Sciatic nerve (tissue), 2 donors: Measurements from ENCODE around the gene FAM162B. TPM values are rescaled to one million over a fixed set of nuclear protein-coding genes. Genes with fewer than 3 reads are reported as not detected.

ENCODE experiments used
- ATAC-seq: fragments of 200-7000 bp; cut with Tn5 transposase; one replicate; pipeline ENCODE4 v1.9.1; 2020; ENCODE audit warnings: mild to moderate bottlenecking, moderate library complexity
- DNase-seq: peaks from one replicate; pipeline ENCODE4 v3.0.0-alpha.2; 2020; ENCODE audit warnings: low spot score
- intact Hi-C: fragments of 100-400 bp; cut with DNase I; formaldehyde crosslinking; loops from one replicate; pipeline ENCODE4 v1.14.2; 2022
- total RNA-seq: library from RNA; stranded (reverse); fragmentation: NEBNext Ultra II Directional; extraction: Animal tissue kit (Norgen Biotek cat#: 25700); gene quantifications from one replicate; pipeline ENCODE4 v1.2.1, GENCODE V29; 2021
- donor health status: DM: no; HTN: no; CAD: no.
- donor health status: DM: no; HTN: no; CAD: no.

Gene FAM162B
- 8.9 TPM for total RNA-seq

DNA sequence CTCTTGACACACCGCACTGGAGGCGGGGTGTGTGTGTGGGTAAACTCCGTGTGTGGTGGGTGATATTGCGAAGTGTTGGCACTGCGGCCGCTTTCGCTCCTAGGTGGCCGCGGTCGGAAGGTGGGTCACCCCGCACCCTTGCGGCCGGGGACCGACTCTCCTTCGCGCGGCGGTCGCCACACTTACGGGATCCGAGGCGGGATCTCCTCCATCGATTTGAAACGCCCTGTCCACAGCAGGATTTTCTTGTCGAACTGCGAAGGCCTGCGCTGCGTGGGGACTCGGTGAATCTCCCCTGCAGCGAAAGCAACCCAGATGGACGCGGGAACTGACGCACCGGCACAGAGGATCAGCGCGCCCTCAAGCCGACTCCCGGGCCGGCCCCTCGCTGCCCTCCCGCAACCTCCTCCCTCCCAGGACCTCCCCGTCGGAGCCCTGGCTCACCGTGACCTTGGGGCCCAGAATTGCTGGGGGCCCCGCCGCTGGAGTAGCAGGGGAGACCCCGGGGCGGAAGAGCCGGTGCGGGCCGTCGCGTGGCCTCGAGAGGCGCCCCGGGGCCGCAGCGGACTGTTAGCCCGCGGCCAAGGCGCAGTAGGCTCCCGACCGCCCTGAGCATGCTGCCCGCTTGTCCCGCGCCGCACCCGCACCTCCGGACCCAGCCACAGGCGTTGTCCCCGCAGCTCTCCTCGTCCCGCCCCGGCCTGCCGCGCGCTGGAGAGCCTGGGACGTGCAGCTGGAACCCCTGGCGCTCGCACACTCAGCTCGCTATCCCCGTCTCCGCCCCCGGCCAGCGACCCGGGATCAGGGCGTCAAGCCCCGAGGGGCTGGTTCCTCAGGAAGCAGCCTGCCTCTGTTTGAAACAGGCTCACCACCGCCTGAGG, at the start of gene FAM162B:
Gene FAM162B, minus strand, starts transcription at position 759 of the 881 bp plus-strand sequence. Its CDS starts 143 bp downstream, at position 616.
- DNase-seq (peak; percentile 72), ATAC-seq (peak; percentile 89)
- intact Hi-C loops, result no loop called here

DNA sequence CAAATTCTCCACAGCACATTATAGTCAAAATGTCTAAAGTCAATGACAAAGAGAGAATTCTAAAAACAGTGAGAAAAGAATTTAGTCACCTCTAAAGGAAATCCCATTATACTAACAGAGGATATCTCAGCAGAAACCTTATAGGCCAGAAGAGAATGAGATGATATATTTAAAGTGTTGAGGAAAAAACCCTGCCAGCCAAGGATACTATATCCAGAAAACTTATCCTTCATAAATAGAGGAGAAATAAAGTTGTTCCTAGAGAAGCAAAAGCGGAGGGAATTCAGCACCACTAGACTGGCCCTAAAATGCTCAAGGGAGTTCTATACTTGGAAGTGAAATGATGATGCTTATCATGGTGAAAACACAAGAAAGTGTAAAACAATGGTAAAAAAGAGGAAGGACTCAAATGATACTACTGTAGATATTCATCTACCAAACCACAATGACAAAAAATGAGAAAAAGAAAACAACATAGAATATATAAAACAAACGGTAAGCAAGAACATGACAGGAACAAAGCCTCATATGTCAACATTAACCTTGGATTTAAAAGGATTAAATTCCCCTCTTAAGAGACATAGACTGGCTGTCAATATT, 46.6 kb upstream of the FAM162B start:
- intact Hi-C loops, result no loop called here
- DNase-seq (no peak), ATAC-seq (no peak)

DNA sequence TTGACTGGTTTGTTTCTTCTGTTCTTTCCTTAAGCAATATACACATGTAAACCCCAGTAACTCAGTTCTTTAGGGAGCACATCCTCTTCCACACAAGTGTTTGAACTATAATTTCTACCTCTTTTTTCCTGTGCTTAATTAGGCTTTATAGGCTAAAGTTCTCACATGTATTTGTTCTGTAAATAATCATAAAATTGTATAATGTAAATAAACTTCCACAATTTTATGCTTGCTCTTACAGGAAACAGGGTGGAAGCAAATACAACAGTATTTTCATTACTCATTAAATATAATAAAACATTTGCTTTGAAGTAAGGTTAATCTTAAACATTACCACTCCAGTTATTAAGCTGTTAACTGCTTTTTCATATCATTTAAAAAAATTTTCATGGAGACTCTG, 36.5 kb upstream of the FAM162B start:
- ATAC-seq, result no peak
- no peak for DNase-seq
- intact Hi-C loops, result no loop called here

DNA sequence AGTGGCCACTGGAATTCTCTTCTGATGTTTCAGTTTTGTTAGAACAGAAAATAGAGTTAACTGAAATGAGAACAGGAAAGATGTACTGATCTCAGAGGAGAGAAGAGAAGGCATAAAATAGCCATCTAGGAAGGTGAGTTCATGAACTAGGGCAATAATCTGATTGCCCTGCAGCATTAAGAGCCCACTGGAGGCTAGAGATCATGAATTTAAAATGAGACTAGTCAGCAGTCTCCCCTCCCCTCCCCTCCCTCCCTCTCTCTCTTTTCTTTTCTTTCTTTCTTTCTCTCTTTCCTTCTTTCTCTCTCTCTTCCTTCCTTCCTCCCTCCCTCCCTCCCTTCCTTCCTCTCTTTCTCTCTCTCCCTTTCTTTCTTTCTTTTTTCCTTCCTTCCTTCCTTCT, 34.4 kb upstream of the FAM162B start:
- no peak for ATAC-seq
- no peak for DNase-seq
- intact Hi-C loops, result no loop called here

DNA sequence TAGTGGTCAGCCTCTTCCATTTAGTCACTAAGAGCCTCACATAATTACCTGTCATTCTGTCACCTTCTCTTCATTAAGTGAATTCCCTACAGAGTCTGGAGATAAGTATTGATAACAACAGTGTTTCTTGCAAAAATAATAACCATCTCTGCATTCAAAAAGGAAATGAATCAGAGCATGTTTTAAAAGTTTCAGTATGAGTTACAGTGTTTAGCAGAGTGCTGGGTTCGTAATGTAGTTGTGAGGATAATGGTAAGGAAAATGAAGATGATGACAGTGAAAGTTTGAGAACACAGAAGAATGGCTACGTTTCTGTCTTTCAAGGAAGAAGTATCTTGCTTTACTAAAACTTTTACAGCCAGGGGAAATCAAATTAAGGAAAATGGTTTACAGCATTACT, 32.1 kb upstream of the FAM162B start:
- DNase-seq (no peak), ATAC-seq (no peak)
- intact Hi-C loops, result no loop called here

DNA sequence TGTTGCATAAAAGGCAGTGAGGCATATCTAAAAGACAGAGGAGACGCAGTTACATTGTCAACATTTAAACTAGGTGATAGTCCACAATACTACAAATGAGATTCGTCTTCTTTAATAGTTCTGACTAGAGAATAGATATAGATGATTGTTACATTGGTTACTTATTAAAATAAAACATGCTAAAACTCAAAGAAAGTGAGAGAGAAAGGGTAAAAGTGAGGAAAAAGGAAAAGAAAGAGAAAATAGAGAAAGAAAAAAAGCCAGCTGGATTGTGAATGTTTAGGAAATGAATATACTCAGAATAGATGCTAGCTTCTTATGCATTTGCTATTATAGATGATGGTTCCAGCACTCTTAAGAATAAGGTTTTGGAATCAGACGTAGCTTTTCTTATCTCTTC, 27.7 kb upstream of the FAM162B start:
- no peak for DNase-seq
- no peak for ATAC-seq
- intact Hi-C loops, result no loop called here

DNA sequence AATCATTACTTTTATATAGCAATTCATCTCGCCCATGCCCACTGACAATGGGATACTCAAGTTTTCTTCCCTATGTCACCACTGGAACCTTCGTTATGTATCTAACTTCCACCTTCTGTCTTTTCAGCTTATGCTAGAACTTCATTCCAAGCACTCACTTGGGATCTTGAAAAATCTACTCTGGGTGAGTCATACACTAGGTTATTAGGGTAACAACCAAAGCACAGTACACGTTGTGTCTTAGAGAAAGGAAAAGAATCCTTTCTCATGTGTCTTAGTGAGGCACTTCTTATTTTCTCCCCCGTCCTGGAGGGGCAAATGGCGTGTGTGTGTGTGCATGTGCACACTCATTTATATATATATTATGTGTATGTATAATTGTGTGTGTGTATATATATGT, 18.3 kb upstream of the FAM162B start:
- DNase-seq, result no peak
- ATAC-seq, result peak; percentile 72
- intact Hi-C loops, result no loop called here

DNA sequence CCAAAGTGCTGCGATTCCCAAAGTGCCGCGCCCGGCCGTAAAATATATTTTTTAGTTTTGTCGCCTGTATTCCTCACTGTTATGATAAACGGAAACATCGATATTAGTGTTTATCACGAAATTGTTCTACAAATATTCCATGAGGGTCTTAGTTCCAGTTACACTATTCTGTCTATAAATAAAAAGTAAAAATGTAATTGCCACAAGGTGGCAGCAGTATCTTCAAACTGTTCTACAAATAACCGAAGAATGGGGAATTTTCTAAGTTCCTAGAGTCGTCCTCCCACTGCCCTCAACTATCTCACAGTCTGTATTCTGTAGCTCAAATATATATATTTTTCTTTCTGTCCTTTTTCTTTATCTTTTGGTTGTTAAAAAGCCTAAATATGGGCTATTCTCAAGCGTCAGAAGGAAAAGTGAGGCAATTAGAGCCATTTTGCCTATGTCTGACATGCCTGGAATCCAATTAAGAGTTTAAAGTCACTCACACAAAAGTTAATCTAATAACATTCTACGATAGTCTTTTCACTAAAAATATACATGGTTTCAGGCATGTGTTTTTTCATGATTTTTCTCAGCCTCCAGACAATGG, 14.2 kb upstream of the FAM162B start:
- peak; percentile 48 for ATAC-seq
- DNase-seq, result no peak
- intact Hi-C loops, result no loop called here

DNA sequence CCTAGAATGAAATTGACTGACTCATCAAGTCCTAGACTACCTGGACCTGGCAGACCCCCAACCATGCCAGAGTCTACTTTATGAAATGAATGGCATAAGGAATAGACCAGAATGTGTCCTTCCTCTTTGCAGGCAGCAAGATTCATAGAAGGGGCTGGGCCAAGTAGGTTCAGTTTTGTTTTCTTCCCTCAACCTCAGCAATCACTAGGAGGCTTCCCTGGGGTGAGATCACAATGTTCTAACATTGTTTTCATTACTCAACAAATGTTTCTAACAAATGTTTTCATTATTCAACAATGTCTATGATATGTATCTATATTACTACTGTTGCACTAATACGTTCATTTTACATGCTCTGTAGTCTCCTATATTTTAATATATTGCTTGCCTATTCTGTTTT, 8.4 kb upstream of the FAM162B start:
- DNase-seq (no peak), ATAC-seq (peak; percentile 48)
- intact Hi-C loops, result no loop called here

DNA sequence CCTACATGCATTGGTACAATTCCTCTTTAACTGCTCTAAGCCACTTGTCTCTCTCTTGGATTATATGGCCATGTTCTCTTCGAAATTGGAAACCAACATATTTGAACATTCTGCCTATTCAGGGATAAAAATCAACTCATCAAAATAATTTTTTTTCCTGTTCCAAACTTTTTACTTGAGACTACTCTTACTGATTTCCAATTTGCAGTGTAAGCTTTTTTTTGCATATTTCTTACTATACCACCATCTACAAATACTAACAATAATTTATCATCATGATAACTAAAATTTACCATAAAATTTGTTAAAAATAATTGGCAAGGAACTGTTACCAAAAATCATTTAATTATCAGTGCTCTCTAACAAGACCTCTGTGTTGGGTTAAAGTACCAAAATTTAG, 6.9 kb upstream of the FAM162B start:
- DNase-seq, result no peak
- ATAC-seq, result no peak

DNA sequence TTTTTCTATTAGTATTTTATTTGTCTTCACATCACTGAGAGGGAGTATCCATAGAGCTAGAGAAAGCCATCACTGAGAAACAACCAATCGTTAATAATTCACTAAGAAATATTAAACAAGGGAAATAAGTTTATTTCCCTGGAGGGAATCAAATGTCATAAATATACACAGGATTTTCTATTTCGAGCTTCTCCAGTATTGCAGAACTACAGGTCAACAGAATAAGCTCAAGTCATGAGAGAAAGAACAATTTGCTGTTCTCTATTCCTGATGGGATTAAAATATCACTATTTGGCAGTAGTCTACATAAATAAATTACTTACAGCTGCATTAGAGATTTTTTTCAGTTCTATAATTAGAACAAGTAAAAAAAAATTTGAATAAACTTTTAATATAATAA, 2.2 kb upstream of the FAM162B start:
- intact Hi-C loops, result no loop called here
- no peak for DNase-seq
- ATAC-seq, result peak; percentile 73

More for the DNA sequence above, 6.9 kb upstream of the FAM162B start:
- intact Hi-C loops, result no loop called here

DNA sequence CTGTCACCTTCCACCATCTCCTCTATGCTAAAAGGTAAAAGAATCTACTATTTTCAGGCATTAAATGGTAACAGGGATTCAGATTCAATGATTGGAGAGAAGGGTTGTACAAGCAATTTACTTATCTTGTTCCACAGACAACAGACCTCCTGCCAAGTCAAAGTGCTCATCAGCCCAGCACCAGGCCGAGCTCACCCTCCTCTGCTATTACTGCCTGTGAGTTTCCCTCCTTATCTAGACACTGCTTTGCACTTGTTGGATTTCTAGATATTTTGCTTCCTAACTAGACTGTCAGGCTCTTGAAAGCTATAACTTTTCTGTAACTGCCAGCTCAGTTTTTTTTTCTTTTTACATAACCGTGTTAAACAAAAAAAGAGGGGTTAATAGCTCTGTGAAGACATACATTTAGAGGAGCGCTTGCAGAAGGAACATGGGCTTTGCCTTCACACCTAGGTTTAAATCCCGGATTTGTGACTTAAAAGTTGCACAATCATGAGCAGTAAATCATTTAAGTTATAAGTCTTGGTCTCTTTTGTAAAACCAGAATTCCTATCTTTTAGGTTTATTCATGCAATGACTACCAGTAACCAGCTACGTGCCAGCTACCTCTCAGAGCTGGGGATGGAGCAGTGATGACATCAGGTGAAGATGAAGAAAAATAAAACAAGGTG, 1.1 kb upstream of the FAM162B start:
- ATAC-seq, result no peak
- intact Hi-C loops, result no loop called here
- no peak for DNase-seq

DNA sequence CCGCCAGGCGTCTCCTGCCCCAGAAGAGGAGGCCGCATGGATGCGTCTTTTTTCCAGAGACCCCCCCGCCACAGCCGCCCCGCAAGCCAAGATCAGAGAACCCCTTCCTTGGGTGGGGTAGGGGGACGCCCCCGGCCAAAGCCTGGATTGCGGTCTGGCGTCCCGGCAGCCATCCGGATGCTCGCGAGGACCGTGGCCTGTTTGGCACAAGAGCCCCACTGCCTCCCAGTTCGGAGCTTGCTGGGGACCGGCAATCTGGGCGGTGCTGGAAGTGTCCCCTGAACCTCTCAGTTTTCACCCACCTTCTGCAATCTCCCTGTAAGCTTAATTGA, 924 bp downstream of the FAM162B start:
- peak; percentile 47 for ATAC-seq
- DNase-seq, result peak; percentile 60

DNA sequence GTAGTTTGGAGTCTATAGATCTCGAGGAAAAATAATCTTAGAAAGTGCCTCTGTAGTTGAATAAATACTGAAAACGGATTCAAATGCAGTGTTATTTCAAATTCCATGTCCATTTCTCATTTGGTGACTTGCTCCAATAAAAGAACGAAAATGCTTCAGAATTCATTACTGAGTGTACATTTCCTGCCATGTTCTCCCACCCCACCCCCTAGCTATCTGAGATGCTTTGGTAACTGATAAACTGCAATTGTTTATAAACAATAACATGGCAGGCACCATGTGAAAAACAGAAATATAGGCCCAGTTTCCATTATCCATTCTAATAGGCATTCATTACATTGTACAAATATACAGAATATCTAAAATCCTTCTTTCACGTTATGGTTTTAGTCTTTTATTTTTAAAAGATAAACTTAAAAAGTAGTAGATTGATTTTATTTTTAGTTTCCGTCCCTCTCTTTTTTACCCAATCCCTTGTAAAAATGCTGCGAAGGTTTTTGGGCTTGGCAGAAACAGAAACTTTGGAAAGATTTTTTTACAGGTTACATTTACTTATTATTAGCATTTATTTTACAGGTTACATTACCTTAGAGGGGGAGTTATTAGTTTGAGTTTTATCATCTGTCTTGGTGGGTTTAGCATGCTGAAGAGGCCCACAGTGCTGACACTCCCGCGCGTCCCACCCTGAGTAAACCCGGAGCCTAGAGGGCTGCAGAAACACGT, 1.5 kb downstream of the FAM162B start:
- DNase-seq (no peak), ATAC-seq (peak; percentile 29)
- intact Hi-C loops, result no loop called here

More for the DNA sequence above, 924 bp downstream of the FAM162B start:
- intact Hi-C loops, result no loop called here

DNA sequence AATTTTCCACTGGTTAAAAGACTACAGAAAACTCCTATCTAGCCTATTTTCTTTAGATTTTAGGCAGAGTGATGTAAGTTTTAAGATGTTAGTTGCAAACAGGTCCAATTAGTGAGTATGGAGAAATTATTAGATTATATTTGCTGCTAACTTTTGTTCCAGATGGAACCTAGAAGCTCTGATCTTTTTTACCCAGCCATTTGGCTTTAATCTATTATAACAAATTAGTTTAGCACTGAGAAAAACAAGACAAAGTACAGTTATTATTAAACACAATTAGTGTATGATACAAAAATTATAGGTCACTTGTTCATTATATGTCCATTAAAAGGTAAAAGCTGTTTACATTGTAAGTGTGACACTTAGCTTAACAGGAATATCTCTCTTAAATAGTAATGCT, 2.5 kb downstream of the FAM162B start:
- ATAC-seq (no peak), DNase-seq (no peak)
- intact Hi-C loops, result no loop called here

DNA sequence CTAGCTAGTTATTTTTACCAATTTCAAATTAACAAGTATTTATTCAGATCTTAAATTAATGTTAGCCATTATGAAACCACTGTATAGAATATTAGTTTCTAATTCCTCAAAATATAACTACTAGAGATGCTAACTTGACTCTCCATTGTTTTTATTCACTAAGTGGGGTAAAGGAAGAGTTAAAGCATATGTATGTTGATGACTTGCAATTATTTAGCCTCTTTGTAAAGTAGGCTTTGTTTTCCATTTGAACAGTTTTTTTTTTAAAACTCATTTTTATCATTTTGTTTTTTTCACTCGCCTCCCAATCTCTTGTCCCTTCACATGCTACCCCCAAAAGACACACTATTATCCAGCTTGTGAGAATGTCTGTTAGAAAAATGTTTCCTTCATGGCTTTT, 3.3 kb downstream of the FAM162B start:
- intact Hi-C loops, result no loop called here
- ATAC-seq (no peak), DNase-seq (no peak)

DNA sequence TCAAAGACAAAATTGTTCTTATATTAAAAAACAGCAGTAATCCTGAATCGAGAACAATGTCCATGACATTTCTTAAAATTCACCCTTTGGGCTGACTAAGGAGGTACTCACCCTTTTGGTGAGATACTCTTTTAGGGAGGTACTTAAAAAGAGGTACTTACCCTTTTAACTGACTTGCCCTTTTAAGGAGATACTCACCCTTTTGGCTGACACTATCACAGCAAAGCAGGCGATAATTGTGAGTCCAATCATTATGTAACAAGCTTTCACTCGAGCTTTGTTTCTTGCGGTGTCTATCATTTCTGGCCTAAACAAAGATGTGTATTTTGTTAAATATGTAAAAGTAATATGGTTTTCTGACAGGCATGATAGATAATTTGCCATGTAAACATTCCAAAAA, 3.7 kb downstream of the FAM162B start:
- DNase-seq (no peak), ATAC-seq (no peak)
- intact Hi-C loops, result no loop called here

DNA sequence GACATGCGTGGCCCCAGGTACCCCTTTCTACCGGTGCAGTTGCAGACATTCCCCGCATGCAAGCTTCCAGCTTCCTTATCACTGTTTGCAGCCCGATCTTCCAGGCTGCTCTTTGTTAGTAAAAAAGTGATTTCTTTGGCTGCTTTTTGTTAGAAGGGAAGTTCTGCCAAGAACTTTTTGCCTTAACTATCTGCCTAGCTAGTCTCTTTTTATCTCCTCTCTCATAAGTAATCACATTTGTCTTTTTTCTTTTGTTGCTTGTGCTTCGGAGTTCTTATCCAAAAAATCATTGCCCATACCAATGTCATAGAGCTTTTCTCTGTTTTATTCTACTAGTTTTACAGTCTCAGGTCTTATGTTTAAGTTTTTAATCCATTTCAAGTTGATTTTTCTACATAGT, 20.3 kb downstream of the FAM162B start:
- no peak for ATAC-seq
- DNase-seq, result no peak
- intact Hi-C loops, result no loop called here

DNA sequence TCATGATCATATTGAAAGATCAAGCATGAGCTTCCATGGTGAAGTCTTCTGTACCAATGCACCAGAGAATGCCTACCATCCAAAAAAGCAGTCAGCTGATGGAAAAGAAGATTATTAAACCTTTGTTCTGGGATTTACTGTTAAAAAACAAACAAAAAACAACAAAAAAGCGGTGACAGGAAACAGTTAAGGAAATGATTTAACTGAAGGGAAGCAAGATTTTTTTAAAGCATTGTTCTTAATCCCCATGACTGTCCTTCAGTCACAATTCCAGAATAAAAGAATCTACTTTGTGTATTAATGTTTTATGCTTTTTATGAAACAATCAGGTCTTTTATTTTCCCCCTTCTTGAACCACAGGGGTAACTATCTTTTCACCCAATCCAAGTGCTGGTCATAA, 23.9 kb downstream of the FAM162B start:
- ATAC-seq, result no peak
- DNase-seq, result no peak
- intact Hi-C loops, result no loop called here
